GM18909 (cell line): Measurements from ENCODE around the gene TACC2.
"Not testable (repeated sequence)": the region's sequence is repeated elsewhere in the genome, so short reads cannot be mapped to it uniquely, and the experiment has no call there.

Experiments used
- ATAC-seq: cut with Tn5 transposase; IDR thresholded peaks from one replicate; pipeline ENCODE4 v1.9.1; 2021; ENCODE audit warnings: mild to moderate bottlenecking; ENCODE audit not compliant: unreplicated experiment, poor library complexity

Gene TACC2

GRCh38 chr10:122022276-122022675 lies 33.3 kb downstream of the TACC2 start:
- ATAC-seq: no peak

- ATAC-seq: not testable (repeated sequence)
Observed at GRCh38 chr10:122023257-122023656, 34.3 kb downstream of the TACC2 start.

- ATAC-seq: no peak
Observed at GRCh38 chr10:122029499-122030199, 40.7 kb downstream of the TACC2 start.

- no peak for ATAC-seq
Observed at GRCh38 chr10:122030200-122030552, 41.2 kb downstream of the TACC2 start.

GRCh38 chr10:122033224-122033926 lies 44.4 kb downstream of the TACC2 start:
- ATAC-seq: no peak

GRCh38 chr10:122034149-122034756 lies 45.3 kb downstream of the TACC2 start:
- no peak for ATAC-seq

- ATAC-seq: no peak
Observed at GRCh38 chr10:122040786-122041185, 51.8 kb downstream of the TACC2 start.

GRCh38 chr10:122042836-122043235 lies 53.9 kb downstream of the TACC2 start:
- no peak for ATAC-seq

GRCh38 chr10:122044045-122044661 lies 55.2 kb downstream of the TACC2 start:
- no peak for ATAC-seq

- no peak for ATAC-seq
Observed at GRCh38 chr10:122044713-122045112, 55.8 kb downstream of the TACC2 start.

- ATAC-seq: no peak
Observed at GRCh38 chr10:122045212-122045611, 56.2 kb downstream of the TACC2 start.

- no peak for ATAC-seq
Observed at GRCh38 chr10:122047560-122047959, 58.6 kb downstream of the TACC2 start.

GRCh38 chr10:122049076-122049475 lies 60.1 kb downstream of the TACC2 start:
- ATAC-seq: no peak

GRCh38 chr10:122050311-122050710 lies 61.3 kb downstream of the TACC2 start:
- no peak for ATAC-seq

- no peak for ATAC-seq
Observed at GRCh38 chr10:122050811-122051210, 61.8 kb downstream of the TACC2 start.

- no peak for ATAC-seq
Observed at GRCh38 chr10:122051609-122052385, 62.8 kb downstream of the TACC2 start.

GRCh38 chr10:122052701-122053100 lies 63.7 kb downstream of the TACC2 start:
- no peak for ATAC-seq

GRCh38 chr10:122053314-122053713 lies 64.4 kb downstream of the TACC2 start:
- no peak for ATAC-seq

- no peak for ATAC-seq
Observed at GRCh38 chr10:122054048-122055025, 65.4 kb downstream of the TACC2 start.
